ENCODE measurements around the gene ACSS1.

- TF ChIP-seq EZH2 (IDR thresholded peaks at IDR 0.05; ENCODE audit: low read depth) (no peak), CTCF (conservative IDR thresholded peaks at IDR 0.05) (no peak)
These were observed 13.8 kb upstream of the ACSS1 start for GRCh38 chr20:25071734-25072133.
